Germinal center (tissue), 1 donor: ENCODE measurements around the gene USP17L21.
"Not testable (repeated sequence)": the region's sequence is repeated elsewhere in the genome, so short reads cannot be mapped to it uniquely, and the experiment has no call there.

Experiments
- DNase-seq: peaks from one replicate; pipeline ENCODE4 v3.0.0; 2012; ENCODE audit warnings: mixed read lengths, low spot score

USP17L21 gene

GRCh38 chr4:9262572-9262971 is at the start of gene USP17L21:
TSS of gene USP17L21 (plus strand) at chr4:9262872. CDS start at chr4:9262872, 0 bp downstream.
- DNase-seq = not testable (repeated sequence)

GRCh38 chr4:9214701-9215100 is 48.0 kb upstream of the USP17L21 start:
- DNase-seq = not testable (repeated sequence)

GRCh38 chr4:9215105-9215504 is 47.6 kb upstream of the USP17L21 start, which contains the start of gene USP17L11:
TSS of gene USP17L11 (plus strand) at chr4:9215405. CDS start at chr4:9215405, 0 bp downstream.
- not testable (repeated sequence) for DNase-seq

- DNase-seq = not testable (repeated sequence)
Measured at GRCh38 chr4:9219852-9220251, 42.8 kb upstream of the USP17L21 start, which contains the start of gene USP17L12. TSS of gene USP17L12 (plus strand) at chr4:9220152. CDS start at chr4:9220152, 0 bp downstream.

GRCh38 chr4:9224596-9224995 is 38.1 kb upstream of the USP17L21 start, which contains the start of gene USP17L13:
TSS of gene USP17L13 (plus strand) at chr4:9224896. CDS start at chr4:9224896, 0 bp downstream.
- not testable (repeated sequence) for DNase-seq

GRCh38 chr4:9230249-9230648 is 32.4 kb upstream of the USP17L21 start:
- not testable (repeated sequence) for DNase-seq

- not testable (repeated sequence) for DNase-seq
Measured at GRCh38 chr4:9234085-9234484, 28.6 kb upstream of the USP17L21 start, which contains the start of gene USP17L15. TSS of gene USP17L15 (plus strand) at chr4:9234385. CDS start at chr4:9234385, 0 bp downstream.

GRCh38 chr4:9238461-9238860 is 24.2 kb upstream of the USP17L21 start:
- DNase-seq = not testable (repeated sequence)

- DNase-seq = not testable (repeated sequence)
Measured at GRCh38 chr4:9243579-9243978, 19.1 kb upstream of the USP17L21 start, which contains the start of gene USP17L17. TSS of gene USP17L17 (plus strand) at chr4:9243879. CDS start at chr4:9243879, 0 bp downstream.

- not testable (repeated sequence) for DNase-seq
Measured at GRCh38 chr4:9247953-9248680, 14.6 kb upstream of the USP17L21 start, which contains the start of gene USP17L18. TSS of gene USP17L18 (plus strand) at chr4:9248630. CDS start at chr4:9248630, 0 bp downstream.

GRCh38 chr4:9253078-9253477 is 9.6 kb upstream of the USP17L21 start, which contains the start of gene USP17L19:
TSS of gene USP17L19 (plus strand) at chr4:9253378. CDS start at chr4:9253378, 0 bp downstream.
- DNase-seq = not testable (repeated sequence)

- DNase-seq = not testable (repeated sequence)
Measured at GRCh38 chr4:9257824-9258223, 4.8 kb upstream of the USP17L21 start, which contains the start of gene USP17L20. TSS of gene USP17L20 (plus strand) at chr4:9258124. CDS start at chr4:9258124, 0 bp downstream.

GRCh38 chr4:9267319-9267718 is 4.6 kb downstream of the USP17L21 start, which contains the start of gene USP17L22:
TSS of gene USP17L22 (plus strand) at chr4:9267619. CDS start at chr4:9267619, 0 bp downstream.
- DNase-seq = not testable (repeated sequence)

GRCh38 chr4:9271719-9272118 is 9.0 kb downstream of the USP17L21 start:
- not testable (repeated sequence) for DNase-seq
